GM12878 (cell line): ENCODE data around the gene GUCY1B1. TPM values are rescaled to one million over a fixed set of nuclear protein-coding genes. Genes with fewer than 3 reads are reported as not detected.
A peak's percentile ranks its signal among the peaks of the same experiment; 100 is the strongest.

Source experiments
- BCL11A ChIP-seq: IDR thresholded peaks from 2 replicates; pipeline ENCODE4 v1.6.1; 2011; ENCODE audit warnings: low read depth, low read length
- BHLHE40 ChIP-seq, 2 experiments: fragments of 450-650 bp in 1 of 2; IDR thresholded peaks; 2 replicates each; pipeline ENCODE4 v1.6.1; 2011 to 2017; ENCODE audit warnings: low read depth in 2 of 2, borderline replicate concordance in 1 of 2, improper control_type of control experiment in 1 of 2, low read length in 1 of 2, mild to moderate bottlenecking in 1 of 2
- BMI1 ChIP-seq: fragments of 450-650 bp; IDR thresholded peaks from 2 replicates; pipeline ENCODE4 v1.6.1; 2016; ENCODE audit warnings: mild to moderate bottlenecking, moderate library complexity, borderline replicate concordance
- CBX5 ChIP-seq: sonication (generic); IDR thresholded peaks from 2 replicates; pipeline ENCODE4 v1.6.1; 2016; ENCODE audit warnings: low read depth, moderate library complexity, mild to moderate bottlenecking, inconsistent platforms
- CREB1 ChIP-seq: IDR thresholded peaks from 2 replicates; pipeline ENCODE4 v1.6.1; 2012; ENCODE audit warnings: low read depth, mild to moderate bottlenecking, inconsistent platforms
- FOXK2 ChIP-seq: fragments of 450-650 bp; IDR thresholded peaks from 2 replicates; pipeline ENCODE4 v1.6.1; 2017; ENCODE audit warnings: mild to moderate bottlenecking, moderate library complexity
- FOXM1 ChIP-seq: IDR thresholded peaks from 2 replicates; pipeline ENCODE4 v1.6.1; 2012; ENCODE audit warnings: low read depth, mild to moderate bottlenecking, inconsistent platforms, low read length, moderate library complexity
- IKZF1 ChIP-seq: fragments of 450-650 bp; conservative IDR thresholded peaks from 2 replicates; pipeline ENCODE4 v1.6.1; 2017; ENCODE audit warnings: antibody characterized with exemption, mild to moderate bottlenecking
- LARP7 ChIP-seq: fragments of 450-650 bp; IDR thresholded peaks from 2 replicates; pipeline ENCODE4 v1.6.1; 2017; ENCODE audit warnings: mild to moderate bottlenecking
- MEF2B ChIP-seq: fragments of 450-650 bp; IDR thresholded peaks from 2 replicates; pipeline ENCODE4 v1.6.1; 2018; ENCODE audit warnings: mild to moderate bottlenecking, moderate library complexity; ENCODE audit not compliant: partially characterized antibody, poor library complexity, severe bottlenecking
- MTA2 ChIP-seq: fragments of 450-650 bp; IDR thresholded peaks from 2 replicates; pipeline ENCODE4 v1.6.1; 2016; ENCODE audit warnings: low read depth, mild to moderate bottlenecking, moderate library complexity
- NR2C2 ChIP-seq: IDR thresholded peaks from 2 replicates; pipeline ENCODE4 v1.6.1; 2011; ENCODE audit warnings: borderline replicate concordance, low read depth; ENCODE audit not compliant: control insufficient read depth, insufficient read length
- SUPT20H ChIP-seq: IDR thresholded peaks from 2 replicates; pipeline ENCODE4 v1.6.1; 2011; ENCODE audit warnings: low read depth, mild to moderate bottlenecking, low read length, moderate library complexity, borderline replicate concordance; ENCODE audit not compliant: control insufficient read depth
- YBX1 ChIP-seq: fragments of 450-650 bp; IDR thresholded peaks from 2 replicates; pipeline ENCODE4 v1.6.1; 2016; ENCODE audit warnings: antibody characterized with exemption
- YY1 ChIP-seq: IDR thresholded peaks from 2 replicates; pipeline ENCODE4 v1.6.1; 2011; ENCODE audit warnings: low read depth, mild to moderate bottlenecking, low read length
- ZBED1 ChIP-seq: IDR thresholded peaks from 2 replicates; pipeline ENCODE4 v1.6.1; 2016; ENCODE audit warnings: borderline replicate concordance
- polyA plus RNA-seq, 11 experiments: library from polyadenylated mRNA; depleted of rRNA in 4 of 11; unstranded in 6 of 11; stranded (reverse) in 5 of 11; fragments of >200 nt; fragmentation: Nextera tagmentation in 4 of 11; fragmentation: Illumina TruSeq in 1 of 11; extraction: Ambion mirVana in 4 of 11; extraction: Trizol in 1 of 11; gene quantifications; 1 replicate in 1 of 11; 2 replicates in 10 of 11; pipeline versions ENCODE4 v1.2.1 to v1.2.3, GENCODE V29; 2011 to 2016; ENCODE audit warnings: inconsistent platforms in 2 of 11, missing spikeins in 2 of 11, low read depth in 1 of 11
- total RNA-seq, 4 experiments: library from RNA; depleted of rRNA in 3 of 4; stranded (reverse); fragments of >200 nt in 3 of 4; fragmentation: Illumina TruSeq in 1 of 4; extraction: Trizol in 1 of 4; gene quantifications; 2 replicates each; pipeline versions ENCODE4 v1.2.1 to v1.2.3, GENCODE V29; 2013 to 2021
- TF ChIP-seq, protein P1 (sequence below): fragments of 450-650 bp; IDR thresholded peaks from 2 replicates; pipeline ENCODE4 v1.6.1; 2017; ENCODE audit warnings: mild to moderate bottlenecking, low read depth, inconsistent platforms; ENCODE audit not compliant: poor library complexity, severe bottlenecking
- TF ChIP-seq, protein P2 (sequence below): fragments of 450-650 bp; IDR thresholded peaks from 2 replicates; pipeline ENCODE4 v1.6.1; 2016; ENCODE audit warnings: mild to moderate bottlenecking

Gene GUCY1B1
- total and polyA plus RNA-seq, 10 of the 15 experiments (the other 5 are each of a cell fraction or from before 2014, with no cell fraction given) = 0.60 to 38.5 (median 1.4) TPM

GRCh38 chr4:155758481-155759371 lies at the start of gene GUCY1B1 (continued):
- TF ChIP-seq NR2C2 (no peak), IKZF1 (no peak; the same call in none of the 2 replicates), YY1 (no peak), BMI1 (no peak), SUPT20H (no peak), FOXK2 (no peak), CREB1 (peak; percentile 28; the same call in 1 of the 2 replicates), LARP7 (peak; percentile 86), CBX5 (no peak), MEF2B (no peak), BHLHE40 (IDR thresholded peaks at IDR 0.05; ENCODE audit: borderline replicate concordance in 1 of 2, low read depth in 2 of 2, low read length in 1 of 2) (no peak; a peak in 1 of 4 replicates), YBX1 (no peak), FOXM1 (no peak), MTA2 (no peak), ZBED1 (no peak), BCL11A (no peak)
- TF ChIP-seq, protein P1, sequence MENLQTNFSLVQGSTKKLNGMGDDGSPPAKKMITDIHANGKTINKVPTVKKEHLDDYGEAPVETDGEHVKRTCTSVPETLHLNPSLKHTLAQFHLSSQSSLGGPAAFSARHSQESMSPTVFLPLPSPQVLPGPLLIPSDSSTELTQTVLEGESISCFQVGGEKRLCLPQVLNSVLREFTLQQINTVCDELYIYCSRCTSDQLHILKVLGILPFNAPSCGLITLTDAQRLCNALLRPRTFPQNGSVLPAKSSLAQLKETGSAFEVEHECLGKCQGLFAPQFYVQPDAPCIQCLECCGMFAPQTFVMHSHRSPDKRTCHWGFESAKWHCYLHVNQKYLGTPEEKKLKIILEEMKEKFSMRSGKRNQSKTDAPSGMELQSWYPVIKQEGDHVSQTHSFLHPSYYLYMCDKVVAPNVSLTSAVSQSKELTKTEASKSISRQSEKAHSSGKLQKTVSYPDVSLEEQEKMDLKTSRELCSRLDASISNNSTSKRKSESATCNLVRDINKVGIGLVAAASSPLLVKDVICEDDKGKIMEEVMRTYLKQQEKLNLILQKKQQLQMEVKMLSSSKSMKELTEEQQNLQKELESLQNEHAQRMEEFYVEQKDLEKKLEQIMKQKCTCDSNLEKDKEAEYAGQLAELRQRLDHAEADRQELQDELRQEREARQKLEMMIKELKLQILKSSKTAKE = no peak
- TF ChIP-seq, protein P2, sequence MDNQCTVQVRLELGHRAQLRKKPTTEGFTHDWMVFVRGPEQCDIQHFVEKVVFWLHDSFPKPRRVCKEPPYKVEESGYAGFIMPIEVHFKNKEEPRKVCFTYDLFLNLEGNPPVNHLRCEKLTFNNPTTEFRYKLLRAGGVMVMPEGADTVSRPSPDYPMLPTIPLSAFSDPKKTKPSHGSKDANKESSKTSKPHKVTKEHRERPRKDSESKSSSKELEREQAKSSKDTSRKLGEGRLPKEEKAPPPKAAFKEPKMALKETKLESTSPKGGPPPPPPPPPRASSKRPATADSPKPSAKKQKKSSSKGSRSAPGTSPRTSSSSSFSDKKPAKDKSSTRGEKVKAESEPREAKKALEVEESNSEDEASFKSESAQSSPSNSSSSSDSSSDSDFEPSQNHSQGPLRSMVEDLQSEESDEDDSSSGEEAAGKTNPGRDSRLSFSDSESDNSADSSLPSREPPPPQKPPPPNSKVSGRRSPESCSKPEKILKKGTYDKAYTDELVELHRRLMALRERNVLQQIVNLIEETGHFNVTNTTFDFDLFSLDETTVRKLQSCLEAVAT = peak; percentile 80
